ENCODE measurements around the gene PALLD. TPM values are rescaled to one million over a fixed set of nuclear protein-coding genes. Genes with fewer than 3 reads are reported as not detected.

Gene PALLD
- total and polyA plus RNA-seq, 2 donors (not counting 3 experiments of a cell fraction or from before 2014, with no cell fraction given): 13.4 to 48.2 TPM

DNA sequence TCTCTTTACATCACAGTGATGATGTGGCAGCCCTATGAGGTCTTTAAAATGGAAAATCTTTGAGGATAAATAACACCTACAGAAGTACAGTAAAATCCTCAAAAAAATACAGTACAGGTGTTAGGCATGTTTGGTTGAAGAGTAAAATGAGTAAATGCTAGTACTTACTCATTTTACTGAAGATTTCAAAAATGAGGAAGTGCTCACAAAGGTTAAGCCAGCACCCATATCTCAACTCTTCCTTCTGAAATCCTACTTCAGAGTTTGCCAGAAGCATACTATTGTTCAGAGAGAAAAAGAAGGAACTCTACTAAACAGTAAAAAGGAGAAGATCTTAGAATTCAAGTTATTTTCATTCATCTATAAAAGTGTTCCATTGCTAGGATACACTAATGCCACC is 382.3 kb downstream of the PALLD start:
- no peaks in the 10 kb centered on the region for H3K9me3 ChIP-seq (replicated peaks; ENCODE audit: control insufficient read depth, insufficient read depth, low read length)
- no peaks in the 10 kb centered on the region for H3K27me3 ChIP-seq (ENCODE audit: control insufficient read depth in 2 of 2, insufficient read depth in 2 of 2, low read length in 2 of 2)
- H3K9me1 ChIP-seq (replicated peaks; ENCODE audit: control insufficient read depth, extremely low read depth, insufficient read depth, low read length): no peaks in the 10 kb centered on the region
- no peaks in the 10 kb centered on the region for H4K20me1 ChIP-seq (replicated peaks; ENCODE audit: control insufficient read depth, extremely low read depth, insufficient read depth, low read length)
- H3K79me2 ChIP-seq (ENCODE audit: control insufficient read depth, insufficient read depth, low read length): no peaks in the 10 kb centered on the region
- TF ChIP-seq POLR2AphosphoS5 (IDR thresholded peaks at IDR 0.05; ENCODE audit: insufficient read depth, low read depth, low read length) (no peak), FOS (IDR thresholded peaks at IDR 0.05; ENCODE audit: borderline replicate concordance, insufficient read depth, low read length) (no peak), EZH2 (IDR thresholded peaks at IDR 0.05; ENCODE audit: borderline replicate concordance, low read depth, low read length, severe bottlenecking) (no peak), POLR2A (IDR thresholded peaks at IDR 0.05; ENCODE audit: low read depth, low read length) (no peak), JUN (IDR thresholded peaks at IDR 0.05; ENCODE audit: borderline replicate concordance, insufficient read depth, insufficient read length, low read depth) (no peak), MYC (IDR thresholded peaks at IDR 0.05; ENCODE audit: low read depth, low read length) (no peak), GATA2 (IDR thresholded peaks at IDR 0.05; ENCODE audit: insufficient read depth, insufficient read length, low read depth, low read length) (no peak)
- TF ChIP-seq, protein P1, sequence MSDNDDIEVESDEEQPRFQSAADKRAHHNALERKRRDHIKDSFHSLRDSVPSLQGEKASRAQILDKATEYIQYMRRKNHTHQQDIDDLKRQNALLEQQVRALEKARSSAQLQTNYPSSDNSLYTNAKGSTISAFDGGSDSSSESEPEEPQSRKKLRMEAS (IDR thresholded peaks at IDR 0.05; ENCODE audit: insufficient read depth, insufficient read length): no peak
- TF ChIP-seq, protein P2, sequence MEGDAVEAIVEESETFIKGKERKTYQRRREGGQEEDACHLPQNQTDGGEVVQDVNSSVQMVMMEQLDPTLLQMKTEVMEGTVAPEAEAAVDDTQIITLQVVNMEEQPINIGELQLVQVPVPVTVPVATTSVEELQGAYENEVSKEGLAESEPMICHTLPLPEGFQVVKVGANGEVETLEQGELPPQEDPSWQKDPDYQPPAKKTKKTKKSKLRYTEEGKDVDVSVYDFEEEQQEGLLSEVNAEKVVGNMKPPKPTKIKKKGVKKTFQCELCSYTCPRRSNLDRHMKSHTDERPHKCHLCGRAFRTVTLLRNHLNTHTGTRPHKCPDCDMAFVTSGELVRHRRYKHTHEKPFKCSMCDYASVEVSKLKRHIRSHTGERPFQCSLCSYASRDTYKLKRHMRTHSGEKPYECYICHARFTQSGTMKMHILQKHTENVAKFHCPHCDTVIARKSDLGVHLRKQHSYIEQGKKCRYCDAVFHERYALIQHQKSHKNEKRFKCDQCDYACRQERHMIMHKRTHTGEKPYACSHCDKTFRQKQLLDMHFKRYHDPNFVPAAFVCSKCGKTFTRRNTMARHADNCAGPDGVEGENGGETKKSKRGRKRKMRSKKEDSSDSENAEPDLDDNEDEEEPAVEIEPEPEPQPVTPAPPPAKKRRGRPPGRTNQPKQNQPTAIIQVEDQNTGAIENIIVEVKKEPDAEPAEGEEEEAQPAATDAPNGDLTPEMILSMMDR (IDR thresholded peaks at IDR 0.05; ENCODE audit: extremely low read depth in 1 of 2, insufficient read depth in 1 of 2, low read depth in 1 of 2, low read length in 2 of 2): no peak
- intact Hi-C loops (cut with micrococcal nuclease) (loop anchor here (5.0 kb wide), 1 partner anchor 292 kb away; no protein-coding TSS in a partner anchor), dilution Hi-C loops (cut with MboI; ENCODE audit: extremely low pct_ligation_motif_present, low sequenced_read_pairs) (no loop called here)
- peaks cover 4% of the 10 kb centered on the region for H3K4me1 ChIP-seq (ENCODE audit: control insufficient read depth, extremely low read depth, insufficient read depth, low read length)
- H3K4me3 ChIP-seq (replicated peaks in 1 of 3; ENCODE audit: insufficient read depth in 1 of 3, low read depth in 1 of 3, low read length in 3 of 3): no peak overlapping the region
- FAIRE-seq (no peak), DNase-seq (ENCODE audit: low read depth, low spot score) (no peak)
- H2AFZ ChIP-seq (ENCODE audit: low read depth, low read length): no peak overlapping the region
- H3K4me2 ChIP-seq (ENCODE audit: insufficient read depth, low read length): no peak overlapping the region
- BruUV-seq (replicated peaks): TSS peak; percentile 8
- H3K27ac ChIP-seq (ENCODE audit: insufficient read depth, low read depth, low read length): no peak overlapping the region
- CTCF ChIA-PET: no interaction called here
- POLR2A ChIA-PET: no interaction called here
- H3K9ac ChIP-seq (replicated peaks; ENCODE audit: extremely low read depth, insufficient read depth, low read length): no peak overlapping the region
- peaks cover 2% of the 10 kb centered on the region in 2 experiments for H3K36me3 ChIP-seq (ENCODE audit: control insufficient read depth in 2 of 2, extremely low read depth in 1 of 2, insufficient read depth in 2 of 2, low read length in 2 of 2)

Measured in endothelial cell of umbilical vein (primary cell).